HEK293 (cell line): ENCODE results near the gene OSBP2.

Source experiments
- CTCF ChIA-PET: fragments of 350-600 bp; formaldehyde crosslinking; extraction: SDS; loops from one replicate; lab custom pipeline; 2021; ENCODE audit warnings: antibody characterized with exemption; lab: Yijun Ruan, JAX
- POLR2A ChIA-PET: fragments of 300-600 bp; formaldehyde crosslinking; extraction: SDS; loops from one replicate; lab custom pipeline; 2020; ENCODE audit warnings: antibody characterized with exemption, inconsistent platforms; lab: Yijun Ruan, JAX
- H3K27ac ChIP-seq: fragments of 200-500 bp; sonication (Bioruptor generic); 2 replicates; pipeline ENCODE4 v1.5.1; 2014; ENCODE audit warnings: low read depth, low read length, control low read depth, inconsistent platforms; ENCODE audit errors: extremely low read depth
- H3K36me3 ChIP-seq, 2 experiments: fragments of 200-500 bp in 1 of 2; sonication (Bioruptor generic) in 1 of 2; 1 replicate in 1 of 2; 2 replicates in 1 of 2; pipeline ENCODE4 v1.5.1; 2014 to 2017; ENCODE audit warnings: inconsistent platforms in 2 of 2, low read length in 2 of 2; ENCODE audit not compliant: control insufficient read depth in 2 of 2, insufficient read depth in 1 of 2
- H3K4me1 ChIP-seq: fragments of 200-500 bp; sonication (Bioruptor generic); 2 replicates; pipeline ENCODE4 v1.5.1; 2014; ENCODE audit warnings: mild to moderate bottlenecking, low read length, inconsistent platforms; ENCODE audit not compliant: control insufficient read depth, insufficient read depth
- H3K4me3 ChIP-seq: 2 replicates; pipeline ENCODE4 v1.5.1; 2011; ENCODE audit warnings: low read depth, mild to moderate bottlenecking, control low read depth, low read length, moderate library complexity
- H3K9me3 ChIP-seq: fragments of 200-500 bp; sonication (Bioruptor generic); 2 replicates; pipeline ENCODE4 v1.5.1; 2014; ENCODE audit warnings: low read depth, low read length, inconsistent platforms; ENCODE audit not compliant: control insufficient read depth, insufficient read depth
- HOXA7 ChIP-seq: sonication (generic); formaldehyde crosslinking; IDR thresholded peaks from 2 replicates; pipeline ENCODE4 v1.8.1; 2022; ENCODE audit warnings: missing genetic modification reagents, borderline replicate concordance
- KLF17 ChIP-seq: fragments of 450-650 bp; formaldehyde crosslinking; IDR thresholded peaks from 2 replicates; pipeline ENCODE4 v1.5.1; 2016; ENCODE audit warnings: missing biosample characterization, missing genetic modification characterization
- PBX3 ChIP-seq: sonication (generic); formaldehyde crosslinking; IDR thresholded peaks from 2 replicates; pipeline ENCODE4 v1.8.1; 2022; ENCODE audit warnings: mild to moderate bottlenecking, moderate library complexity, missing genetic modification reagents
- RBAK ChIP-seq: fragments of 450-650 bp; formaldehyde crosslinking; IDR thresholded peaks from 2 replicates; pipeline ENCODE4 v1.5.1; 2016; ENCODE audit warnings: missing biosample characterization, missing genetic modification characterization
- SP3 ChIP-seq: fragments of 450-650 bp; formaldehyde crosslinking; IDR thresholded peaks from 2 replicates; pipeline ENCODE4 v1.5.1; 2016; ENCODE audit warnings: missing biosample characterization, missing genetic modification characterization
- ZNF202 ChIP-seq: fragments of 450-650 bp; formaldehyde crosslinking; IDR thresholded peaks from 2 replicates; pipeline ENCODE4 v1.5.1; 2016; ENCODE audit warnings: missing biosample characterization, missing genetic modification characterization, borderline replicate concordance
- ZNF274 ChIP-seq, 2 experiments: fragments of 200-500 bp in 1 of 2; fragments of 450-650 bp in 1 of 2; sonication (Bioruptor generic) in 1 of 2; formaldehyde crosslinking in 1 of 2; IDR thresholded peaks; 2 replicates each; pipeline versions ENCODE4 v1.5.1 to v1.6.1; 2014 to 2016; ENCODE audit warnings: borderline replicate concordance in 1 of 2, inconsistent platforms in 1 of 2, low read length in 1 of 2, missing biosample characterization in 1 of 2, missing genetic modification characterization in 1 of 2
- ZNF302 ChIP-seq: fragments of 450-650 bp; formaldehyde crosslinking; IDR thresholded peaks from 2 replicates; pipeline ENCODE4 v1.5.1; 2016; ENCODE audit warnings: missing biosample characterization, missing genetic modification characterization, low read depth
- ZNF362 ChIP-seq: fragments of 450-650 bp; formaldehyde crosslinking; IDR thresholded peaks from 2 replicates; pipeline ENCODE4 v1.5.1; 2016; ENCODE audit warnings: missing biosample characterization, missing genetic modification characterization
- ZNF48 ChIP-seq: fragments of 450-650 bp; formaldehyde crosslinking; IDR thresholded peaks from 2 replicates; pipeline ENCODE4 v1.5.1; 2016; ENCODE audit warnings: missing biosample characterization, missing genetic modification characterization
- ZNF561 ChIP-seq: fragments of 450-650 bp; IDR thresholded peaks from 2 replicates; pipeline ENCODE4 v1.5.1; 2018; ENCODE audit warnings: missing biosample characterization, missing genetic modification characterization, borderline replicate concordance
- ZNF704 ChIP-seq: fragments of 450-650 bp; formaldehyde crosslinking; IDR thresholded peaks from 2 replicates; pipeline ENCODE4 v1.5.1; 2016; ENCODE audit warnings: missing biosample characterization, missing genetic modification characterization
- ZNF768 ChIP-seq: fragments of 450-650 bp; formaldehyde crosslinking; IDR thresholded peaks from 2 replicates; pipeline ENCODE4 v1.5.1; 2018; ENCODE audit warnings: missing biosample characterization, mild to moderate bottlenecking, missing genetic modification characterization
- ZNF843 ChIP-seq: fragments of 450-650 bp; formaldehyde crosslinking; IDR thresholded peaks from 2 replicates; pipeline ENCODE4 v1.5.1; 2016; ENCODE audit warnings: missing biosample characterization, missing genetic modification characterization

Gene OSBP2

GRCh38 chr22:30858976-30859713, 164.5 kb downstream of the OSBP2 start:
- Histone ChIP-seq H3K27ac (no peak overlapping the region), H3K9me3 (no peaks in the 10 kb centered on the region), H3K4me3 (no peak overlapping the region), H3K36me3 (no peaks in the 10 kb centered on the region), H3K4me1 (no peaks in the 10 kb centered on the region)
- POLR2A ChIA-PET: no interaction called here
- CTCF ChIA-PET: interaction anchor here (0.5 kb wide), 1 partner anchor 469 kb away, joined by 3 read pairs; no protein-coding TSS in a partner anchor
- no peak for TF ChIP-seq SP3 (tag by site-specific recombination)
- TF ChIP-seq HOXA7 (CRISPR knock-in tag): no peak
- TF ChIP-seq ZNF768 (tag by site-specific recombination): no peak
- no peak for TF ChIP-seq ZNF274 (IDR thresholded peaks at IDR 0.05; ENCODE audit: low read length)
- no peak for TF ChIP-seq ZNF274 (tag by site-specific recombination; IDR thresholded peaks at IDR 0.05; ENCODE audit: borderline replicate concordance)
- TF ChIP-seq ZNF202: no peak
- no peak for TF ChIP-seq KLF17 (tag by site-specific recombination)
- no peak for TF ChIP-seq ZNF843 (tag by site-specific recombination)
- no peak for TF ChIP-seq ZNF302
- TF ChIP-seq ZNF561 (tag by site-specific recombination): no peak
- TF ChIP-seq RBAK (tag by site-specific recombination): no peak
- no peak for TF ChIP-seq ZNF48 (tag by site-specific recombination)
- no peak for TF ChIP-seq PBX3 (CRISPR knock-in tag)

GRCh38 chr22:30859714-30860095, 165.0 kb downstream of the OSBP2 start:
- H3K9me3 ChIP-seq: no peaks in the 10 kb centered on the region
- TF ChIP-seq ZNF704 (tag by site-specific recombination) (no peak), ZNF362 (tag by site-specific recombination) (no peak)
- TF ChIP-seq, all 188 proteins: peak for 0
- ChIA-PET CTCF (interaction anchor here (0.5 to 0.6 kb wide), 2 partner anchors 228 to 470 kb away, joined by 3 read pairs; no protein-coding TSS in a partner anchor), POLR2A (no interaction called here)
- Histone ChIP-seq H3K4me3 (no peak overlapping the region), H3K27ac (no peak overlapping the region), H3K36me3 (no peaks in the 10 kb centered on the region), H3K4me1 (no peaks in the 10 kb centered on the region)
